Tibial nerve (tissue), 4 donors: ENCODE results near the gene ORM1. TPM values are rescaled to one million over a fixed set of nuclear protein-coding genes. Genes with fewer than 3 reads are reported as not detected.
"Not testable (repeated sequence)": the region's sequence is repeated elsewhere in the genome, so short reads cannot be mapped to it uniquely, and the experiment has no call there.

Source experiments
- DNase-seq, 2 donors: peaks; one replicate each; pipeline ENCODE4 v3.0.0-alpha.2; 2019; ENCODE audit warnings: low spot score in 2 of 2
- H3K27ac ChIP-seq, 4 donors: fragments of 200-600 bp; sonication (generic) in 3 of 4; one replicate each; pipeline ENCODE4 v1.5.1; 2017 to 2019; ENCODE audit warnings: mild to moderate bottlenecking in 1 of 4
- H3K27me3 ChIP-seq, 2 donors: fragments of 200-600 bp; sonication (generic) in 1 of 2; one replicate each; pipeline versions ENCODE4 v1.5.1 to v1.6.0; 2017 to 2019
- H3K36me3 ChIP-seq, 3 donors: fragments of 200-600 bp; sonication (generic); one replicate each; pipeline ENCODE4 v1.5.1; 2018 to 2019
- H3K4me1 ChIP-seq, 4 donors: fragments of 200-600 bp; sonication (generic) in 3 of 4; one replicate each; pipeline ENCODE4 v1.5.1; 2017 to 2019
- H3K4me3 ChIP-seq, 4 donors: fragments of 200-600 bp; sonication (generic) in 3 of 4; one replicate each; pipeline ENCODE4 v1.5.1; 2017 to 2019; ENCODE audit warnings: mild to moderate bottlenecking in 1 of 4, moderate library complexity in 1 of 4
- H3K9me3 ChIP-seq, 4 donors: fragments of 200-600 bp; sonication (generic) in 3 of 4; one replicate each; pipeline ENCODE4 v1.5.1; 2017 to 2019
- EP300 ChIP-seq, 2 donors: sonication (generic); formaldehyde crosslinking; IDR thresholded peaks; one replicate each; pipeline ENCODE4 v1.6.1; 2017; ENCODE audit warnings: antibody characterized with exemption in 2 of 2, mild to moderate bottlenecking in 1 of 2
- POLR2A ChIP-seq, 2 donors: fragments of 450-650 bp; IDR thresholded peaks; one replicate each; pipeline ENCODE4 v1.6.1; 2017; ENCODE audit warnings: antibody characterized with exemption in 2 of 2, mild to moderate bottlenecking in 2 of 2, moderate library complexity in 2 of 2
- WGBS, 2 donors: methylation state at CpG; one replicate each; pipeline ENCODE4 v1.1.5; 2018; 5-methylcytosine and 5-hydroxymethylcytosine counted together
- total RNA-seq, 4 donors: library from RNA; depleted of rRNA; stranded (reverse); fragments of >200 nt; gene quantifications; one replicate each; pipeline ENCODE4 v1.1.0, GENCODE V29; 2016
- TF ChIP-seq, protein P1 (sequence below), 5 experiments: fragments of 200-600 bp in 3 of 5; fragments of 450-650 bp in 2 of 5; sonication (generic) in 3 of 5; IDR thresholded peaks; one replicate each; pipeline ENCODE4 v1.5.1; 2016 to 2019; ENCODE audit warnings: antibody characterized with exemption in 5 of 5, mild to moderate bottlenecking in 3 of 5, moderate library complexity in 2 of 5

The ORM1 gene
- total RNA-seq, 4 donors from 2014 or later = not detected

DNA sequence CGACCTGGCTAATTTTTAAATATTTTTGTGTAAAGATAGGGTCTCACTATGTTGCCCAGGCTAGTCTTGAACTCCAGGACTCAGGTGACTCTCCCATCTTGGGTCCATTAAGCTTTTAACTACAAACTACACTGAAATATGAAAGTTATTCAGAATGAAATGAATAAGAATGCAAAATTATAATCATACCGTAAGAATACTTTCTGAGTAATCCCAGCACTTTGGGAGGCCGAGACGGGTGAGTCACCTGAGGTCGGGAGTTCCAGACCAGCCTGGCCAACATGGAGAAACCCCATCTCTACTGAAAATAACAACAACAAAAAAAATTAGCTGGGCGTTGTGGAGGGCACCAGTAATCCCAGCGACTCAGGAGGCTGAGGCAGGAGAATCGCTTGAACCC is 1.1 kb upstream of the ORM1 start:
- 81 to 89% methylated on average over 8 of the region's 8 CpGs for WGBS, 2 donors
- TF ChIP-seq, protein P1, sequence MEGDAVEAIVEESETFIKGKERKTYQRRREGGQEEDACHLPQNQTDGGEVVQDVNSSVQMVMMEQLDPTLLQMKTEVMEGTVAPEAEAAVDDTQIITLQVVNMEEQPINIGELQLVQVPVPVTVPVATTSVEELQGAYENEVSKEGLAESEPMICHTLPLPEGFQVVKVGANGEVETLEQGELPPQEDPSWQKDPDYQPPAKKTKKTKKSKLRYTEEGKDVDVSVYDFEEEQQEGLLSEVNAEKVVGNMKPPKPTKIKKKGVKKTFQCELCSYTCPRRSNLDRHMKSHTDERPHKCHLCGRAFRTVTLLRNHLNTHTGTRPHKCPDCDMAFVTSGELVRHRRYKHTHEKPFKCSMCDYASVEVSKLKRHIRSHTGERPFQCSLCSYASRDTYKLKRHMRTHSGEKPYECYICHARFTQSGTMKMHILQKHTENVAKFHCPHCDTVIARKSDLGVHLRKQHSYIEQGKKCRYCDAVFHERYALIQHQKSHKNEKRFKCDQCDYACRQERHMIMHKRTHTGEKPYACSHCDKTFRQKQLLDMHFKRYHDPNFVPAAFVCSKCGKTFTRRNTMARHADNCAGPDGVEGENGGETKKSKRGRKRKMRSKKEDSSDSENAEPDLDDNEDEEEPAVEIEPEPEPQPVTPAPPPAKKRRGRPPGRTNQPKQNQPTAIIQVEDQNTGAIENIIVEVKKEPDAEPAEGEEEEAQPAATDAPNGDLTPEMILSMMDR (IDR thresholded peaks at IDR 0.05) = no peak
- TF ChIP-seq POLR2A (IDR thresholded peaks at IDR 0.05) (no peak), EP300 (IDR thresholded peaks at IDR 0.05) (no peak)
- Histone ChIP-seq H3K4me1 (no peaks in the 10 kb centered on the region), H3K4me3 (no peak overlapping the region), H3K36me3 (no peaks in the 10 kb centered on the region), H3K27me3 (peaks cover 0 to 3% of the 10 kb centered on the region in 2 donors), H3K27ac (no peak overlapping the region), H3K9me3 (no peaks in the 10 kb centered on the region)
- no peak for DNase-seq

DNA sequence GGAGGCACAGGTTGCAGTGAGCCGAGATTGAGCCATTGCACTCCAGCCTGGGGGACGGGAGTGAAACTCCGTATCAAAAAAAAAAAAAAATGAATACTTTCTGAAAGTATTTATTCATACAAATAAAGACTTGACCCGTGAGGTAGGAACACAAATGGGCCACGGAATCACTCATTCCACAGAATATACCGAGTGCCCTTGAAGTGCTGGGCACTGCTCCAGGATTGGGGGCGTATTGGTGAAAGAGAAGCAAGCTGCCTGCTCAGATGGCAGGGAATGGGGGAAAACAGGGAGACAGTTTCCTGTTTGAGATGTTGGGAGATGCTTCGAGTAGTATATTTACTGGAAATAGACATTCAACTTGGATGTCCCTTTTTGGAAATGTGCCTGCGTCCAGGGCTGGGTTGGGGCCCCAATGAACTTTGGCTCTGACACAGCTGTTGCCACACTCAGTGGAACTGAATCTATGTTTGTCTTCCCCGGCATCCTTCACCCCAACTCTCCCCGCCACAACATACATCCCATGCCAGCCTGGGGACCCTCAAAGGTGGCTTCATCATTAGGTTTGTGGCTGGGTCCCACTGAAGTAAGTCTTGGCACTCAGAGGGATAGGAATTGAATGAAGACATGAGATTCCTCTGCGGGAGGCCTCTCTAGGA is 609 bp upstream of the ORM1 start:
- H3K9me3 ChIP-seq, H3K4me3 ChIP-seq, H3K27me3 ChIP-seq, H3K36me3 ChIP-seq, H3K27ac ChIP-seq, H3K4me1 ChIP-seq, DNase-seq: not testable (repeated sequence)
- WGBS, 2 donors = 59 to 62% methylated on average over 12 of the region's 12 CpGs

DNA sequence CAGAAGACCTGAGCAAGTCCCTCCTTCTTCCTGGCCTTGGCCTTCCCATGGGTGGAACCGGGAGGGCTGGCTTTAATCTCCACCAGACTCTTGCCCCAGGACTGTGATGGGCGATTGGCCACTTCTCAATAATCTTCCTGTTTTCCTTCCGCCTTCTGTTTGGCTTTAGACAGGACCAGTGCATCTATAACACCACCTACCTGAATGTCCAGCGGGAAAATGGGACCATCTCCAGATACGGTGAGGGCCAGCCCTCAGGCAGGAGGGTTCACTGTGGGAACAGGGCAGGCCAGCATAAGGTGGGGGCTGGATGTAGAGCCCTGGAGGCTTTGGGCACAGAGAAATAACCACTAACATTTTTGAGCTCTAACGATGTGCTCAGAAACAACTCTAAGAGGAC is 951 bp downstream of the ORM1 start:
- H3K27ac ChIP-seq, H3K9me3 ChIP-seq, H3K4me1 ChIP-seq, H3K27me3 ChIP-seq, H3K4me3 ChIP-seq, DNase-seq, H3K36me3 ChIP-seq: not testable (repeated sequence)
- 73 to 74% methylated on average over 6 of the region's 6 CpGs for WGBS, 2 donors

DNA sequence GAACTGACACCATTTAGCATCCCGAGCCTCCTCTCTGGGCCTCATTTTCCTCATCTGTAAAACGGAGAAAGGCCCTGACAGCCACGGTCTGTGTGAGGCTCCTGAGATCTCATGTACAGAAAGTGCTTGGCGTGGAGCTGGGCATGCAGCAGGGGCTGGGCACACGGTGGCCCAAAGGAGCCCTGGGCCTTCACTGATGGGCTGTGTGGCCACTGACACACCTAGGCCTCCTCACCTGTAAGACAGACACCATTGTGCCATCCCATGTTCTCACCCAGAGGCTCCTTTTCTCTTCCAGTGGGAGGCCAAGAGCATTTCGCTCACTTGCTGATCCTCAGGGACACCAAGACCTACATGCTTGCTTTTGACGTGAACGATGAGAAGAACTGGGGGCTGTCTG is 1.6 kb downstream of the ORM1 start:
- Histone ChIP-seq H3K27ac (no peak overlapping the region), H3K27me3 (peaks cover 0 to 3% of the 10 kb centered on the region in 2 donors), H3K36me3 (no peaks in the 10 kb centered on the region), H3K4me3 (no peak overlapping the region), H3K9me3 (no peaks in the 10 kb centered on the region), H3K4me1 (no peaks in the 10 kb centered on the region)
- 91 to 93% methylated on average over 8 of the region's 8 CpGs for WGBS, 2 donors
- no peak for DNase-seq
- TF ChIP-seq POLR2A (IDR thresholded peaks at IDR 0.05) (no peak), EP300 (IDR thresholded peaks at IDR 0.05) (no peak)
- TF ChIP-seq, protein P1 (IDR thresholded peaks at IDR 0.05) = no peak

DNA sequence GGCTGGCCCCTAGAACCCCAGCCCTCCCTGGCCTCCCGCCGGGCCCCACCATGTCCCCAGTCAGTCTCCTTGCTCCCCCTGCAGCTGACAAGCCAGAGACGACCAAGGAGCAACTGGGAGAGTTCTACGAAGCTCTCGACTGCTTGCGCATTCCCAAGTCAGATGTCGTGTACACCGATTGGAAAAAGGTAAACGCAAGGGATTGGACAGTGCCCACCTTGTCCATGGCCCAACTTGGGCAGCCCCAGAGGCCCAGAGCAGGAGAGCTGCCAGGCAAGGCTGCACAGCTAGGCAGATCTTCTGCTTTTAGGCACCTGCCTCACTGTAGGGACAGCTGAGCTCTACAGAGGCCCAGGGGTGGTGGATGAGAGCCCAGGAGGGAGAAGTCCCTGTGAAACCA is 2.1 kb downstream of the ORM1 start:
- 60 to 82% methylated on average over 3 to 9 of the region's 9 CpGs for WGBS, 2 donors
- not testable (repeated sequence) for H3K36me3 ChIP-seq, H3K27me3 ChIP-seq, H3K27ac ChIP-seq, DNase-seq, H3K9me3 ChIP-seq, H3K4me1 ChIP-seq, H3K4me3 ChIP-seq

DNA sequence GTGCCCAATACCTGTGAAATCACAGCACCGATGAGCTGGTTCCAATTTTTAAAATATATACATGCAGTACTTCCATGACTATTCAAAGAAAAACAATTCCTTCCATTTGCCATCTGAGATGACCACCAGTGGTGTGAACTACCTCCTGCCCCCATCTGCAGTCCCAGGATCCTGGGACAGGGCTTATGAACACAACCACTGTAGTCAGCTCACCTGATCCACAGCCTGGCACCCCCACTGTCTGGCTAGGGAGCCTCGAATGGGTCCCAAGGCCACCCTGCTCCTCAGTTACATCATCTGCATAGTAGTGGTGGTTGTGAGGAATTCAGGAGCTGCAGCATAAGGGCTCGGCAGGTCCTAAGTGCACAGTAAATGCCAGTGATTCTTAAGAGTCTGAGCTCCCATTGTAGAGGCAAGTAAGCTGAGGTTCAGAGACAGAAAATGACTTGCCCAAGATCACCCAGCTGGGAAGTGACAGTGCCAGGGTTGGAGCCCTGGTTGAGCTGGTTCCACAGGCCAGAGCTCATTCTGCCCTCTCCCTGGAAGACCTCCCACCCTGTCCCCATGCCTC is 2.9 kb downstream of the ORM1 start:
- H3K36me3 ChIP-seq, H3K4me3 ChIP-seq, DNase-seq, H3K4me1 ChIP-seq, H3K9me3 ChIP-seq, H3K27ac ChIP-seq, H3K27me3 ChIP-seq: not testable (repeated sequence)
- 74 to 83% methylated on average over 3 of the region's 3 CpGs for WGBS, 2 donors

DNA sequence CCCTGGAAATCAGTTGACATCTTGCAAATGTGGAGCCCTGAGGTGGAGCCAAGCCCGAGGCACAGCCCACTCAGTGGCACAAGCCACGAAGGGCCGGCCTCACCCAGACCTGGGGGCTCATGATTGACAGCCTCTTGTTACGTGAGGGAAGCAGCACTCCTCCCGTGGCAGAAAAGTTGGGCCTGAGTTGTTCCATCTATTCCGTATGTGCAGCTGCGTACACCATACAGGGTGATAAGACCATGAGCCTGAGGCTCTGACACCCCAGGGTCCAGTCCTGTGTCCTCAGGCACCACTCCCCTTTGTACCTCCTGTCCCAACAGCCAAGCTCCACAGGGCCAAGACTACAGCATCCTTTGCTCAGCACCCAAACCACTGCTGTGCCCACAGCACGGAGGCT is 4.9 kb downstream of the ORM1 start:
- Histone ChIP-seq H3K4me1 (no peaks in the 10 kb centered on the region), H3K9me3 (no peaks in the 10 kb centered on the region), H3K27ac (no peak overlapping the region), H3K36me3 (no peaks in the 10 kb centered on the region), H3K4me3 (no peak overlapping the region), H3K27me3 (no peaks in the 10 kb centered on the region)
- 89 to 92% methylated on average over 8 of the region's 8 CpGs for WGBS, 2 donors
- no peak for TF ChIP-seq EP300 (IDR thresholded peaks at IDR 0.05)
- DNase-seq = no peak

DNA sequence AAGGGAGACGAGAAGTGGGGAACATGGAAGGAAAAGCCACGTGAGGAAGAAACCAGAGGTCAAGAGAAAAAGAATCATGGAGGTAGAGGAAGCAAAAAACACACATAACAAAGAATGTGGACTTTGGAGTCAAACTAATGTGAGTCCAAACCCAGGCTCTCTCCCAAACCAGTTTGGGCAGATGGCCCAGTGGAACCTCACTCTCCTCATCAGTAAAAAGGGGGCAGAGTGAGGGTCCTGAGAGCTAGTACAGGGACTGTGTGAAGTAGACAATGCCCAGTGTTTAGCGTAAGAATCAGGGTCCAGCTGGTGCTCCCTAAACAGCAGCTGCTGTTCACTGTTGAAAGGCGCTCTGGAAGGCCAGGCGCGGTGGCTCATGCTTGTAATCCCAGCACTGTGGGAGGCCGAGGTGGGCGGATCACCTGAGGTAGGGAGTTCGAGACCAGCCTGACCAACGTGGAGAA is 5.5 kb downstream of the ORM1 start:
- H3K4me1 ChIP-seq, DNase-seq, H3K27ac ChIP-seq, H3K27me3 ChIP-seq, H3K4me3 ChIP-seq, H3K9me3 ChIP-seq, H3K36me3 ChIP-seq: not testable (repeated sequence)
- 78 to 80% methylated on average over 10 of the region's 10 CpGs for WGBS, 2 donors

DNA sequence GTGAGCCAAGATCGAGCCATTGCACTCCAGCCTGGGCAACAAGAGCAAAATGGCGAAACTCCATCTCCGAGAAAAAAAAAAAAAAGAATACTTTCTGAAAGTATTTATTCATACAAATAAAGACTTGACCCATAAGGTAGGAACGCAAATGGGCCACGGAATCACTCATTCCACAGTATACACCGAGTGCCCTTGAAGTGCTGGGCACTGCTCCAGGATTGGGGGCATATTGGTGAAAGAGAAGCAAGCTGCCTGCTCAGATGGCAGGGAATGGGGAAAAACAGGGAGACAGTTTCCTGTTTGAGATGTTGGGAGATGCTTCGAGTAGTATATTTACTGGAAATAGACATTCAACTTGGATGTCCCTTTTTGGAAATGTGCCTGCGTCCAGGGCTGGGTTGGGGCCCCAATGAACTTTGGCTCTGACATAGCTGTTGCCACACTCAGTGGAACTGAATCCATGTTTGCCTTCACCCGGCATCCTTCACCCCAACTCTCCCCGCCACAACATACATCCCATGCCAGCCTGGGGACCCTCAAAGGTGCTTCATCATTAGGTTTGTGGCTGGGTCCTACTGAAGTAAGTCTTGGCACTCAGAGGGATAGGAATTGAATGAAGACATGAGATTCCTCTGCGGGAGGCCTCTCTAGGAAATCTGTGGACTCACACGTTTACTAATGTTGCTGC is 6.2 kb downstream of the ORM1 start:
- not testable (repeated sequence) for H3K9me3 ChIP-seq, H3K36me3 ChIP-seq, H3K27me3 ChIP-seq, H3K4me3 ChIP-seq, H3K4me1 ChIP-seq, H3K27ac ChIP-seq, DNase-seq
- 83 to 86% methylated on average over 10 of the region's 12 CpGs for WGBS, 2 donors

DNA sequence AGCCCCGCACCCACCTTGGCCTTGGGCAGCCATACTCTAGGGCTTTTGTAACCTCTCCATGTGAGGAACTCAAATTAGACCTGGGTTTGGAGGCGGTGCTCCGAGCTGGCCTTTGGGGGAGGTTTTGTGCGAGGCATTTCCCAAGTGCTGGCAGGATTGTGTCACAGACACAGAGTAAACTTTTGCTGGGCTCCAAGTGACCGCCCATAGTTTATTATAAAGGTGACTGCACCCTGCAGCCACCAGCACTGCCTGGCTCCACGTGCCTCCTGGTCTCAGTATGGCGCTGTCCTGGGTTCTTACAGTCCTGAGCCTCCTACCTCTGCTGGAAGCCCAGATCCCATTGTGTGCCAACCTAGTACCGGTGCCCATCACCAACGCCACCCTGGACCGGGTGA is 6.7 kb downstream of the ORM1 start, which contains the start of gene ORM2:
TSS of gene ORM2 (plus strand) at position 245 of the 398 bp plus-strand sequence. CDS start at position 281, 36 bp downstream.
- not testable (repeated sequence) for H3K27ac ChIP-seq, DNase-seq, H3K36me3 ChIP-seq, H3K4me3 ChIP-seq, H3K4me1 ChIP-seq, H3K27me3 ChIP-seq, H3K9me3 ChIP-seq
- 100% methylated on average over 1 of the region's 10 CpGs; no CpG with 5 or more reads in 1 of the 2 donors for WGBS, 2 donors
